ENCODE data around the gene DUSP19. TPM values are rescaled to one million over a fixed set of nuclear protein-coding genes. Genes with fewer than 3 reads are reported as not detected.

Gene DUSP19
- total and polyA plus RNA-seq, 2 of the 13 experiments (the other 11 are each of a cell fraction or from before 2014, with no cell fraction given), result 1.3 to 1.9 TPM

DNA sequence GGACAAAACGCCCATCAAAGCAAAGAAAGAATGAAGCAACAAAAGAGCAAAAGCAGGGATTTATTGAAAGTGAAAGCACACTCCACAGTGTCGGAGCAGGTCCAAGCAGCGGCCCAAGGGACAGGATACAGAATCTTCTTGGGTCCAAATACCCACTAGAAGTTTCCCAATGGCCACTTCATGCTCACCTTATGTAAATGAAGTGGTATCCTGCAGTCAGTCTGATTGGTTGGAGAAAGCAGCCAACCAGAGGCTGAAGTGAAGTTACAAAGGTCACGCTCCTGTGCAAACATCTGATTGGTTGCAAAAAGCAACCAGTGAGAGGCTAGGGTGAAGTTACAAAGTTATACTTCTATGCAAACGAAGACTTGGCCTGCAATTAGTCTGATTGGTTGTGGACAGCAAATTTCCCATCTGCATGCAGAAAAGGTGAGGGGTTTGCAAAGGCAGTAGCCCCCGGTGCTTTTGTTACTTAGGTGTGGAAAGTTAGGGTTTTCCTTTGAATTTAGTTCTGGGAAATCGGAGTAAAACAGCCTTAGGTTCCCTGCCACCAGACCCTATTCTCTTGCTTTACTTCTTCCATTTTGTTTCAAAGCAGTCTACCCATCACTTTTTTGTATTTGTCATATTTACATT, 12.9 kb downstream of the DUSP19 start (continued):
- TF ChIP-seq BCLAF1 (IDR thresholded peaks at IDR 0.05), result no peak
- TF ChIP-seq ZNF329 (CRISPR knock-in tag; IDR thresholded peaks at IDR 0.05; ENCODE audit: low read depth), result no peak
- TF ChIP-seq PHF20 (CRISPR knock-in tag; IDR thresholded peaks at IDR 0.05), result no peak
- no peak for TF ChIP-seq ZBTB4 (CRISPR knock-in tag; IDR thresholded peaks at IDR 0.05; ENCODE audit: borderline replicate concordance)
- TF ChIP-seq CCDC6 (CRISPR knock-in tag; IDR thresholded peaks at IDR 0.05), result no peak
- no peak for TF ChIP-seq KLF6 (CRISPR knock-in tag; IDR thresholded peaks at IDR 0.05)
- no peak for TF ChIP-seq CREM (IDR thresholded peaks at IDR 0.05)
- no peak for TF ChIP-seq CREM (CRISPR knock-in tag; IDR thresholded peaks at IDR 0.05)
- TF ChIP-seq HOXA9 (CRISPR knock-in tag; IDR thresholded peaks at IDR 0.05; ENCODE audit: borderline replicate concordance), result no peak
- no peak for TF ChIP-seq ARNT (IDR thresholded peaks at IDR 0.05)
- no peak for TF ChIP-seq HCFC1 (IDR thresholded peaks at IDR 0.05; ENCODE audit: low read depth, low read length)
- no peak for TF ChIP-seq ZNF761 (CRISPR knock-in tag; conservative IDR thresholded peaks at IDR 0.05)
- no peak for TF ChIP-seq ZSCAN20 (CRISPR knock-in tag; IDR thresholded peaks at IDR 0.05; ENCODE audit: borderline replicate concordance)
- TF ChIP-seq ZNF530 (CRISPR knock-in tag; IDR thresholded peaks at IDR 0.05; ENCODE audit: low read depth), result no peak
- no peak for TF ChIP-seq ZBTB10 (CRISPR knock-in tag; IDR thresholded peaks at IDR 0.05; ENCODE audit: borderline replicate concordance)
- peak; percentile 34; the same call in 1 of the 2 replicates for TF ChIP-seq PHF8 (CRISPR knock-in tag; IDR thresholded peaks at IDR 0.05)
- TF ChIP-seq ZNF672 (CRISPR knock-in tag; IDR thresholded peaks at IDR 0.05), result no peak
- no peak; the same call in 1 of the 2 replicates for TF ChIP-seq PHF21A (CRISPR knock-in tag; IDR thresholded peaks at IDR 0.05)
- no peak for TF ChIP-seq RCOR2 (CRISPR knock-in tag; IDR thresholded peaks at IDR 0.05)
- TF ChIP-seq POLR2AphosphoS5 (IDR thresholded peaks at IDR 0.05; ENCODE audit: low read depth, low read length), result peak; percentile 58
- TF ChIP-seq, protein P1, sequence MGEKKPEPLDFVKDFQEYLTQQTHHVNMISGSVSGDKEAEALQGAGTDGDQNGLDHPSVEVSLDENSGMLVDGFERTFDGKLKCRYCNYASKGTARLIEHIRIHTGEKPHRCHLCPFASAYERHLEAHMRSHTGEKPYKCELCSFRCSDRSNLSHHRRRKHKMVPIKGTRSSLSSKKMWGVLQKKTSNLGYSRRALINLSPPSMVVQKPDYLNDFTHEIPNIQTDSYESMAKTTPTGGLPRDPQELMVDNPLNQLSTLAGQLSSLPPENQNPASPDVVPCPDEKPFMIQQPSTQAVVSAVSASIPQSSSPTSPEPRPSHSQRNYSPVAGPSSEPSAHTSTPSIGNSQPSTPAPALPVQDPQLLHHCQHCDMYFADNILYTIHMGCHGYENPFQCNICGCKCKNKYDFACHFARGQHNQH (CRISPR knock-in tag; IDR thresholded peaks at IDR 0.05), result no peak
- no peak for TF ChIP-seq ZNF343 (CRISPR knock-in tag; IDR thresholded peaks at IDR 0.05)
